Loucy (cell line): Measurements from ENCODE around the gene CENPS.

ENCODE experiments used
- H2AFZ ChIP-seq: fragments of 200-600 bp; sonication (generic); 2 replicates; pipeline ENCODE4 v1.6.0; 2016; ENCODE audit warnings: antibody characterized with exemption, mild to moderate bottlenecking, low read length, moderate library complexity
- H3F3A ChIP-seq: fragments of 200-600 bp; 2 replicates; pipeline ENCODE4 v1.6.0; 2016; ENCODE audit warnings: antibody characterized with exemption, low read depth, mild to moderate bottlenecking
- H3K27me3 ChIP-seq: fragments of 200-600 bp; sonication (generic); 2 replicates; pipeline ENCODE4 v1.6.1; 2014; ENCODE audit warnings: low read length, mild to moderate bottlenecking; ENCODE audit not compliant: insufficient read depth, poor library complexity, severe bottlenecking
- H3K36me3 ChIP-seq: fragments of 200-600 bp; sonication (generic); 2 replicates; pipeline ENCODE4 v1.6.1; 2016; ENCODE audit warnings: low read length; ENCODE audit not compliant: insufficient read depth
- H3K4me1 ChIP-seq: fragments of 200-600 bp; sonication (generic); 2 replicates; pipeline ENCODE4 v1.5.1; 2014; ENCODE audit warnings: low read length, mild to moderate bottlenecking; ENCODE audit not compliant: insufficient read depth, poor library complexity, severe bottlenecking
- H3K4me2 ChIP-seq: fragments of 200-600 bp; sonication (generic); 2 replicates; pipeline ENCODE4 v1.6.0; 2014; ENCODE audit warnings: antibody characterized with exemption, low read length, low read depth, mild to moderate bottlenecking; ENCODE audit not compliant: poor library complexity, severe bottlenecking
- H3K4me3 ChIP-seq: fragments of 200-600 bp; sonication (generic); 2 replicates; pipeline ENCODE4 v1.5.1; 2014; ENCODE audit warnings: low read length, mild to moderate bottlenecking, mixed read lengths; ENCODE audit not compliant: poor library complexity, severe bottlenecking
- H3K79me2 ChIP-seq: fragments of 200-600 bp; sonication (generic); 2 replicates; pipeline ENCODE4 v1.6.1; 2014; ENCODE audit warnings: low read length; ENCODE audit not compliant: insufficient read depth
- H3K9ac ChIP-seq: fragments of 200-600 bp; sonication (generic); 2 replicates; pipeline ENCODE4 v1.6.0; 2014; ENCODE audit warnings: mild to moderate bottlenecking, low read depth, low read length, moderate library complexity; ENCODE audit not compliant: poor library complexity, severe bottlenecking
- H3K9me2 ChIP-seq: fragments of 200-600 bp; sonication (generic); replicated peaks from 2 replicates; pipeline ENCODE4 v1.6.1; 2016; ENCODE audit warnings: low read depth, low read length, mixed read lengths
- H3K9me3 ChIP-seq: fragments of 200-600 bp; sonication (generic); 2 replicates; pipeline ENCODE4 v1.6.1; 2014; ENCODE audit warnings: mild to moderate bottlenecking, antibody characterized with exemption, low read length, low read depth; ENCODE audit not compliant: insufficient read depth
- H4K20me1 ChIP-seq: fragments of 200-600 bp; sonication (generic); 2 replicates; pipeline ENCODE4 v1.6.0; 2014; ENCODE audit warnings: antibody characterized with exemption, low read length, mild to moderate bottlenecking; ENCODE audit not compliant: insufficient read depth, poor library complexity, severe bottlenecking
- EZH2phosphoT487 ChIP-seq: fragments of 200-600 bp; IDR thresholded peaks from 2 replicates; pipeline ENCODE4 v1.6.1; 2018; ENCODE audit warnings: antibody characterized with exemption, mild to moderate bottlenecking, moderate library complexity, borderline replicate concordance
- TF ChIP-seq, protein P1 (sequence below): fragments of 200-600 bp; sonication (generic); conservative IDR thresholded peaks from 2 replicates; pipeline ENCODE4 v1.5.1; 2014; ENCODE audit warnings: mild to moderate bottlenecking, antibody characterized with exemption, low read length

CENPS gene

DNA sequence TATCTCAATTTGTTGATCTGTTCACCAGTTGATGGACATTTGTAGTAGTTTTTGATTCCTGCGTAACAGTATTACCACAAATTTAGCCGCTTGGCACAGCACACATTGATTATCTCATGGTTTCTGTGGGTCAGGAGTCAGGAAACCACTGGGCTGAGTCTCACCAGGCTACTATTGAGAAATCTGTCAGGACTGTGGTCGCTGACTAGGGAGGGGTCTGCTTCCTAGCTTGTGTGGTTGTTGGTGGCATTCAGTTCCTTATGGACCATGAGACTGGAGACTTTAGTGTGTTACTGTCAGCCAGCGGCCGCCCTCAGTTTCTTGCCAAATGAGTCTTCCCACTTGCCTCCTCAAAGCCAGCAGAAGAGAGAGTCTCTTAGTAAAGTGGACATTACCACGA lies 54.3 kb downstream of the CENPS start:
- H3F3A ChIP-seq = no peaks in the 10 kb centered on the region
- H3K9ac ChIP-seq = no peak overlapping the region
- no peak overlapping the region for H3K4me3 ChIP-seq
- no peaks in the 10 kb centered on the region for H4K20me1 ChIP-seq
- H3K9me2 ChIP-seq = no peaks in the 10 kb centered on the region
- H3K79me2 ChIP-seq = peaks cover 60% of the 10 kb centered on the region; the same call in 1 of the 2 replicates
- H3K9me3 ChIP-seq = no peaks in the 10 kb centered on the region
- no peaks in the 10 kb centered on the region for H3K27me3 ChIP-seq
- H3K36me3 ChIP-seq = peaks cover under 1% of the 10 kb centered on the region; the same call in 1 of the 2 replicates
- H3K4me1 ChIP-seq = no peaks in the 10 kb centered on the region
- H2AFZ ChIP-seq = no peak overlapping the region
- H3K4me2 ChIP-seq = no peak overlapping the region
- TF ChIP-seq, protein P1, sequence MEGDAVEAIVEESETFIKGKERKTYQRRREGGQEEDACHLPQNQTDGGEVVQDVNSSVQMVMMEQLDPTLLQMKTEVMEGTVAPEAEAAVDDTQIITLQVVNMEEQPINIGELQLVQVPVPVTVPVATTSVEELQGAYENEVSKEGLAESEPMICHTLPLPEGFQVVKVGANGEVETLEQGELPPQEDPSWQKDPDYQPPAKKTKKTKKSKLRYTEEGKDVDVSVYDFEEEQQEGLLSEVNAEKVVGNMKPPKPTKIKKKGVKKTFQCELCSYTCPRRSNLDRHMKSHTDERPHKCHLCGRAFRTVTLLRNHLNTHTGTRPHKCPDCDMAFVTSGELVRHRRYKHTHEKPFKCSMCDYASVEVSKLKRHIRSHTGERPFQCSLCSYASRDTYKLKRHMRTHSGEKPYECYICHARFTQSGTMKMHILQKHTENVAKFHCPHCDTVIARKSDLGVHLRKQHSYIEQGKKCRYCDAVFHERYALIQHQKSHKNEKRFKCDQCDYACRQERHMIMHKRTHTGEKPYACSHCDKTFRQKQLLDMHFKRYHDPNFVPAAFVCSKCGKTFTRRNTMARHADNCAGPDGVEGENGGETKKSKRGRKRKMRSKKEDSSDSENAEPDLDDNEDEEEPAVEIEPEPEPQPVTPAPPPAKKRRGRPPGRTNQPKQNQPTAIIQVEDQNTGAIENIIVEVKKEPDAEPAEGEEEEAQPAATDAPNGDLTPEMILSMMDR = no peak
- TF ChIP-seq EZH2phosphoT487 = no peak

DNA sequence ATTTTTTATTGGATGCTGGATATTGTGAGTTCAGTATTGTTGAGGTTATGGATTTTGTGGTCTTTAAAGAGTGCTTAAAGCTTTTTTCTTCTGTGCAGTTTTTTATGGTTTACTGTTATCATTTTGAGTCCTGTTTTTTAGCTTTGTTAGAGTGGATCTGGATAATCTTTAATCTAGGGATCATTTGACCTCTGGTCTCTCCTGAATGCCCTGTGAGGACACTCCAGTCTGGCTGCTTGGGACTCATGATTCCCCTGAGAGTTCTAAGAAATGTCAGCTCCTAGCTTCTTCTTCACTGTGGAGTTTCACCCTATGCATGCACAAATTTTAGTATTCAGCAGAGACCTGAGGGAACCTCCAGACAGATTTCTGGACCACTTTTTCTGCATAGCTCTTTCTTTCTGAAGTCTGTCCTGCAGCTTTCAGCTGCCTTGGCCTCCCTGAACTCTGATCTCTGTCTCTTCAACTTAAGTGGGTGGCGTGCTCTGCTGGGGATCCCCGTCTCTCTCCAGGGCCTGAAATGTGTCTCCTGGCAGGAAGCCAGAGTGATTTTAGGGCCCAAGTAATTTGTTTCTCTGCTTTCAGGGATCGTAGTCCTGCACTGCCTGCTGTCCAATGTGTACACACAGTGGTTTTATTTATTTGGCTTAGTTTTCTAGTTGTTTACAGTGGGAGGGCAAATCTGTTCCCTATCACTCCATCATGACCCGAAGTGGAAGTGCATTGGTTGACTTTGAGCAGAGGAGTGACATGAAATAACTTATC lies 59.2 kb downstream of the CENPS start:
- no peak overlapping the region for H3K9ac ChIP-seq
- no peaks in the 10 kb centered on the region for H4K20me1 ChIP-seq
- H2AFZ ChIP-seq = no peak overlapping the region
- peaks cover 68% of the 10 kb centered on the region; the same call in 1 of the 2 replicates for H3K79me2 ChIP-seq
- H3K27me3 ChIP-seq = no peaks in the 10 kb centered on the region
- no peaks in the 10 kb centered on the region for H3K9me3 ChIP-seq
- H3K4me2 ChIP-seq = no peak overlapping the region
- no peak overlapping the region for H3K4me3 ChIP-seq
- peaks cover 5% of the 10 kb centered on the region; the same call in 1 of the 2 replicates for H3K36me3 ChIP-seq
- no peaks in the 10 kb centered on the region for H3F3A ChIP-seq
- no peaks in the 10 kb centered on the region for H3K4me1 ChIP-seq
- no peak for TF ChIP-seq EZH2phosphoT487
- TF ChIP-seq, protein P1 = no peak
- H3K9me2 ChIP-seq = no peaks in the 10 kb centered on the region

DNA sequence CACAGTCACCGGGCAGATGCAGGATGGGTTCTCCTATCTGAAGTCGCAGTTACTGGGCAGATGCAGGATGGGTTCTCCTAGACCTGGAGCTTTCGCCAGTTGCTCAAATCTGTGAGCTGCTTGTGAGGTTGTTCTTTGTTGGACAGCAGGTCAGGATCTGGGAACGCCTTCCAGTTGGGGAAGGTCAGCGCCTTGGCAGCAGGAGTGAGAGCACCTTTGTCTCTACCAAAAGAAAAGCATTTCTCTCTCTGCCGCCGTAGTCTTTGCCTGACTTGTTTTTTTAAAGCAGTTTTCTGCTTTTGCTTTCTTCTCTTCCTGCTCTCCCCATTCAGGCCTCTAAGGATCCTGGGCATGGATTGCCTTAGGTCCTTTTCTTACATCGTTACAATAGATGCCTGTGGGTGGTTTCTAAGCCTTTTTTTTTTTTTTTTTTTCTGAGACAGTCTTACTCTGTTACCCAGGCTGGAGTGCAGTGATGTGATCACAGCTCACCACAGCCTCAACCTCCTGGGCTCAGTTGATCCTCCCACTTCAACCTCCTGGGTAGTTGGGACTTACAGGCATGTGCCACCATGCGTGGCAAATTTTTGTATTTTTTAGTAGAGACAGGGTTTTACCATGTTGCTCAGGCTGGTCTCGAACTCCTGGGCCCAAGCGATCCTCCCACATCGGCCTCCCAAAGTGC lies 60.2 kb downstream of the CENPS start:
- no peak for TF ChIP-seq EZH2phosphoT487
- TF ChIP-seq, protein P1 = no peak
- Histone ChIP-seq H3K4me3 (no peak overlapping the region), H3K27me3 (no peaks in the 10 kb centered on the region), H3F3A (no peaks in the 10 kb centered on the region), H3K36me3 (peaks cover 5% of the 10 kb centered on the region; the same call in 1 of the 2 replicates), H3K9me2 (no peaks in the 10 kb centered on the region), H3K9ac (no peak overlapping the region), H3K9me3 (no peaks in the 10 kb centered on the region), H4K20me1 (no peaks in the 10 kb centered on the region), H2AFZ (no peak overlapping the region), H3K79me2 (peaks cover 62% of the 10 kb centered on the region; the same call in 1 of the 2 replicates), H3K4me1 (peaks cover 6% of the 10 kb centered on the region), H3K4me2 (no peak overlapping the region)
